SK-MEL-5 (cell line): ENCODE data around the gene ARF4. TPM values are rescaled to one million over a fixed set of nuclear protein-coding genes. Genes with fewer than 3 reads are reported as not detected.
A peak's percentile ranks its signal among the peaks of the same experiment; 100 is the strongest.

Experiments
- DNase-seq: peaks from one replicate; pipeline ENCODE4 v3.0.0-alpha.2; 2016; ENCODE audit warnings: low read depth, low spot score
- in situ Hi-C: cut with HindIII; loops from 2 replicates; pipeline ENCODE4 v1.10.0; 2016; ENCODE audit warnings: low sequenced_read_pairs, high pct_unique_total_duplicates, low pct_unique_long_range_greater_than_20kb
- total RNA-seq: library from RNA; depleted of rRNA; stranded (reverse); fragments of >200 nt; shearing (Covaris generic); gene quantifications from 2 replicates; pipeline ENCODE4 v1.2.3, GENCODE V29; 2014

ARF4 gene
- total RNA-seq, 1 experiment from 2014 or later = 230 TPM

- in situ Hi-C loops = no loop called here
- no peak for DNase-seq
Measured at GRCh38 chr3:57592306-57592705, 4.8 kb downstream of the ARF4 start.

GRCh38 chr3:57587905-57588304, 9.2 kb downstream of the ARF4 start:
- in situ Hi-C loops = no loop called here
- no peak for DNase-seq

- in situ Hi-C loops = no loop called here
- no peak for DNase-seq
Measured at GRCh38 chr3:57586778-57587177, 10.4 kb downstream of the ARF4 start.

DNA sequence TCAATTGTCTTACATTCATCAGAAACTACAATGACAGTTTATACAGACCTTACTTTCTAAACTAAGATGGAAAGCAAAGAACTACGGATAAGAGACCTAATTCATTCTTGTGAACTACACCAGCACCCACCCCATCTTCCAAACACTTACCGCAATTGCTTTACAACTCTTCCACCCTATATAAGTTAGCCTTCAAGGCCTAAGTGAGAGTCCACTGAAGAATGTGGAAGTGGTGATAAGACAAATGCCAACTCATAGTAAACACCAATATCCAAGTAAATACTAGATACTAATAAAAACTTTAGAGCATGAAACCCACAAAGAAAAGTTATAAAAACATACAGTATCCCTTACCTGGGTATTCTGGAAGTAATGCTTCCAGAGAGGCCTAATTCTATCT, 13.6 kb downstream of the ARF4 start:
- no peak for DNase-seq
- in situ Hi-C loops = no loop called here

DNA sequence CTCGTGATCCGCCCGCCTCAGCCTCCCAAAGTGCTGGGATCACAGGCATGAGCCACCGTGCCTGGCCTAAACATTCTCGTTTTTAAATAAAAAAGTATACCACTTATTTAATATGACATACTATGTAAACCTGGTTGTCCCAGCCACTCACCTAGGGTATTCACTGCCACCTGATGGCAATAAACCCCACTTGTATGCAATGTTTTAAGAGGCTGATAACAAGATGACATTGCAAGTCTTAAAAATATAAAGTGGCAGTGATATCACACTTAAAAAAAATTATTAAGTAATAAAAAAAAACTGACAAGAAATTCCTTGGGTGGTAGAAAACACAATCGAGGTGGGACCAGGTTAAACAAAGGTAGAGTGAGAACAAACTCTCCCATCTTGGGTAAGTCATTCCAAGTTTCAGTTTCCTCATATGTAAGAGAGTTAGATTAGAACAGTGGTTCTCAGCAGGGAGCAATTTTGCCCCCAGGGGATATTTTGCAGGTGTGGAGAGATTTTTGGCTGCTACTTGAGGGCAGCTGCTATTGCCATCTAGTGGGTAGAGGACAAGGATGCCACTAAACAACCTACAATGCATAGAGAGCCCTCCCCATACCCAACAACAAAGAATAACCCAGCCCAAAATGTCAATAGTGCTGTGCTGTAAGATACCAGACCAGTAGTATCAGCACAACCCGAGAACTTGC, 14.5 kb downstream of the ARF4 start:
- DNase-seq = peak; percentile 33
- in situ Hi-C loops = no loop called here

DNA sequence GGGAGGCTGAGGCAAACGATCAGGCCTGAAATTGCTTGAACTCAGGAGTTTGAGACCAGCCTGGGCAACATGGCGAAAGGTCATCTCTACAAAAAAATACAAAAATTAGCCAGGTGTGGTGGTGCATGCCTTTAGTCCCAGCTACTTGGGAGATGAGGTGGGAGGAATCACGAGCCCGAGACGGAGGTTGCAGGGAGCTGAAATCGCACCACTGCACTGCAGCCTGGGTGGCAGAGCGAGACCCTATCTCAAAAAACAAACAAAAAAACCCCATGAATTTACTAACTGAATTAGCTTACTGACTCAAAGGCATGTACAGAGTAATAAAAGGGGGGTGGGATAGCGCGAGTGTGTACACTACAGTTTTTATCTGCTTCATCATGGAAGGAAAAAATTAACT, 19.3 kb downstream of the ARF4 start:
- DNase-seq = no peak
- in situ Hi-C loops = no loop called here

DNA sequence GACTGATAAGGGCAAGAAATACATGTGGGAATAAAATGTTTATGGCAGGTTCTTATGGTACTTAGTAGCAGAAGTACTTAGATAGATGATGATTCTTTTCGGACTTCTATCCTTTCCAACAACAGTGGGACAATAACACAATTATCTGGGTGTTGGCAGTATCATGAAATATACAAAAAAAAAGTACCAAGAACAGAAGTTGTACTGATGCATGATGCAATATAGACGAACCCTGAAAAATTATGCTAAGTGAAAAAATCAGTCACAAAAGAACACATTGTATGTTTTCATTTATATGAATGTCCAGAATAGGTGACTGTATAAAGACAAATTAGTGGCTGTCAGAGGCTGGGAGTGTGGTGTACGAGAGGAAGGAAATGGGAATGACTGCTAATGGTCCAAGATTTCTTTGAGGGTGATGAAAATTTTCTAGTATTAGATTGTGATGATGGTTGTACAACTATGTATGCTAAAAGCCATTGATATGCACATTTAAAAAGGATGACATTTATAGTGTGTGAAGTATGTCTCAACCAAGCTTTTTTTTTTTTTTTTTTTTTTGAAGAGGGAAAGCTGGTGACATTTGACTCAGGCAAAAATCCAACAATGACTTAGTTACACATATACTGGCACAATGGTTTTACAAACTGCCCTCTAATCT, 21.0 kb downstream of the ARF4 start:
- in situ Hi-C loops = no loop called here
- no peak for DNase-seq

DNA sequence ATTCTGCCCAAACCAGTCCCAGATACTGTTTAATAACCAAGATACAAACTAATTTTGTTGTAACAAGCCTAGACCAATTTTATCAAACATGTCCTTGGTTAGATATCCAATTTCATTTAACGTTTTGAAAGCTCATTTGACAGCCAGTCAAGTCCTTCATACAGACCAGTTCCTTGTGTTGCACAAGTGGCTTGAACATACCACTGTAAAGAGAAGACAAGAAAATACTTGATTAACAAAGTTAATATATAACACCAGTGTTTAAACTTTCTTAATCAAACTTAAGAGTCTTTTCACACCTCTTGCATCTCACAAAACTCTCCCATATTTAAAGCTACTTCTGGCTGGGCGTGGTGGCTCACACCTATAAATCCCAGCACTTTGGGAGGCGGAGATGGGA, 25.0 kb downstream of the ARF4 start:
- no peak for DNase-seq
- in situ Hi-C loops = no loop called here

DNA sequence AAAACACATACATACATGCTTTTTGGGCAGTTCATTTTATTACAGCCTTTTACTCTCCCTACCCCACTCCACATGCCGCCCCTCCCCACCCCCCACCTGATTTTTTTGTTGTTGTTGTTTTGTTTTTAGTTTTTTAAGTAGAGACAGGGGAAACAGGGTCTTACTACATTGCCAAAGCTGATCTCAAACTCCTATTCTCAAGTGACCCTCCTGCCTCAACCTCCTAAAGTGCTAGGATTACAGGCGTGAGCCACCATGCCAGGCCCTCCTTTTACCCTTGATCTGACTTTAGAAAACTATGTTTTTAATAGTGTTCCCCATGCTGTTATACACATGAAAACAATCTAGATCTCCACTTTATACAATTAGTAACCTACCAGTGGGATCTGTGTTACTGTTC, 26.3 kb downstream of the ARF4 start:
- in situ Hi-C loops = no loop called here
- no peak for DNase-seq

GRCh38 chr3:57569859-57570450, 27.2 kb downstream of the ARF4 start:
- no peak for DNase-seq
- in situ Hi-C loops = no loop called here

- in situ Hi-C loops = no loop called here
- DNase-seq = no peak
Measured at GRCh38 chr3:57559526-57559925, 37.6 kb downstream of the ARF4 start.

GRCh38 chr3:57557085-57557537, 40.0 kb downstream of the ARF4 start:
- in situ Hi-C loops = no loop called here
- no peak for DNase-seq

GRCh38 chr3:57556459-57557084, 40.6 kb downstream of the ARF4 start:
- in situ Hi-C loops = no loop called here
- DNase-seq = no peak

GRCh38 chr3:57555738-57556458, 41.2 kb downstream of the ARF4 start, which contains the start of gene PDE12:
Gene PDE12 (plus strand): TSS chr3:57556274. CDS start chr3:57556380, 106 bp downstream.
- DNase-seq = peak; percentile 89
- in situ Hi-C loops = no loop called here

- in situ Hi-C loops = no loop called here
- DNase-seq = peak; percentile 13
Measured at GRCh38 chr3:57555306-57555705, 41.8 kb downstream of the ARF4 start.

- in situ Hi-C loops = no loop called here
Measured at GRCh38 chr3:57546616-57547015, 50.5 kb downstream of the ARF4 start.

GRCh38 chr3:57545636-57546268, 51.4 kb downstream of the ARF4 start:
- in situ Hi-C loops = no loop called here
- peak; percentile 50 for DNase-seq

More at GRCh38 chr3:57546616-57547015, 50.5 kb downstream of the ARF4 start:
- no peak for DNase-seq
